CD4-positive, alpha-beta T cell (primary cell): ENCODE data around the gene ZNF385B. TPM values are rescaled to one million over a fixed set of nuclear protein-coding genes. Genes with fewer than 3 reads are reported as not detected.

Source experiments
- ATAC-seq: fragments of 200-7000 bp; cut with Tn5 transposase; one replicate; pipeline ENCODE4 v1.10.0; 2022; ENCODE audit warnings: mild to moderate bottlenecking; ENCODE audit not compliant: poor library complexity
- CTCF ChIA-PET: fragments of 350-600 bp; sonication (Branson Sonifier 250); formaldehyde crosslinking; loops from one replicate; lab custom pipeline; 2021; ENCODE audit warnings: antibody characterized with exemption, inconsistent platforms; lab: Charles Lee
- POLR2A ChIA-PET: fragments of 350-600 bp; sonication (Branson Sonifier 250); formaldehyde crosslinking; loops from one replicate; lab custom pipeline; 2021; ENCODE audit warnings: antibody characterized with exemption, inconsistent platforms; lab: Charles Lee
- DNase-seq, 14 experiments: peaks; one replicate each; pipeline ENCODE4 v3.0.0-alpha.2; 2013 to 2020; ENCODE audit warnings: mixed read lengths in 2 of 14
- H3K27ac ChIP-seq, 2 donors: one replicate each; pipeline versions ENCODE4 v1.5.1 to v1.7.0; 2013; ENCODE audit warnings: low read length in 2 of 2, low read depth in 1 of 2, mild to moderate bottlenecking in 1 of 2
- H3K27me3 ChIP-seq, 2 experiments: 1 replicate in 1 of 2; 2 replicates in 1 of 2; pipeline versions ENCODE4 v1.6.1 to v1.7.0; 2013; ENCODE audit warnings: low read length in 2 of 2, control low read depth in 1 of 2, mild to moderate bottlenecking in 1 of 2, moderate library complexity in 1 of 2; ENCODE audit not compliant: insufficient read depth in 2 of 2, control insufficient read depth in 1 of 2
- H3K36me3 ChIP-seq: one replicate; pipeline ENCODE4 v1.6.1; 2013; ENCODE audit warnings: low read length, control low read depth; ENCODE audit not compliant: insufficient read depth
- H3K4me1 ChIP-seq: one replicate; pipeline ENCODE4 v1.6.1; 2013; ENCODE audit warnings: low read length, control low read depth; ENCODE audit not compliant: insufficient read depth
- H3K4me3 ChIP-seq: one replicate; pipeline ENCODE4 v1.5.1; 2013; ENCODE audit warnings: mild to moderate bottlenecking, low read length, moderate library complexity
- H3K9me3 ChIP-seq, 2 experiments: 1 replicate in 1 of 2; 2 replicates in 1 of 2; pipeline versions ENCODE4 v1.6.1 to v1.7.0; 2013; ENCODE audit warnings: low read length in 2 of 2, mild to moderate bottlenecking in 2 of 2, control low read depth in 1 of 2, moderate library complexity in 1 of 2; ENCODE audit not compliant: control insufficient read depth in 1 of 2, insufficient read depth in 1 of 2
- H3K27ac Mint-ChIP-seq: one replicate; pipeline ENCODE4 v1.8.0; 2020; ENCODE audit warnings: mixed read lengths
- H3K27me3 Mint-ChIP-seq: one replicate; pipeline ENCODE4 v1.8.0; 2021; ENCODE audit warnings: mixed read lengths
- H3K36me3 Mint-ChIP-seq: one replicate; pipeline ENCODE4 v1.8.0; 2021; ENCODE audit warnings: low read depth, mixed read lengths
- H3K4me1 Mint-ChIP-seq: one replicate; pipeline ENCODE4 v1.8.0; 2021; ENCODE audit warnings: low read depth, mixed read lengths
- H3K4me3 Mint-ChIP-seq: one replicate; pipeline ENCODE4 v1.8.0; 2020; ENCODE audit warnings: mild to moderate bottlenecking, mixed read lengths
- H3K9me3 Mint-ChIP-seq: one replicate; pipeline ENCODE4 v1.8.0; 2020; ENCODE audit warnings: mixed read lengths
- intact Hi-C, 2 experiments: fragments of 100-400 bp; cut with DNase I in 1 of 2; cut with micrococcal nuclease in 1 of 2; formaldehyde crosslinking; loops; one replicate each; pipeline versions ENCODE4 v1.15.1 to v1.9.0; 2023 to 2025; cut with DNase I, micrococcal nuclease
- total RNA-seq, 174 experiments: library from RNA in 2 of 174; stranded (reverse) in 2 of 174; gene quantifications; one replicate each; pipeline ENCODE4 v1.2.3 and lab custom pipeline; 2021 to 2026
- TF ChIP-seq, protein P1 (sequence below): fragments of 200-600 bp; IDR thresholded peaks from one replicate; pipeline ENCODE4 v1.8.0; 2022; ENCODE audit warnings: antibody characterized with exemption, mild to moderate bottlenecking

The ZNF385B gene
- total RNA-seq, 2 experiments from 2014 or later = not detected

DNA sequence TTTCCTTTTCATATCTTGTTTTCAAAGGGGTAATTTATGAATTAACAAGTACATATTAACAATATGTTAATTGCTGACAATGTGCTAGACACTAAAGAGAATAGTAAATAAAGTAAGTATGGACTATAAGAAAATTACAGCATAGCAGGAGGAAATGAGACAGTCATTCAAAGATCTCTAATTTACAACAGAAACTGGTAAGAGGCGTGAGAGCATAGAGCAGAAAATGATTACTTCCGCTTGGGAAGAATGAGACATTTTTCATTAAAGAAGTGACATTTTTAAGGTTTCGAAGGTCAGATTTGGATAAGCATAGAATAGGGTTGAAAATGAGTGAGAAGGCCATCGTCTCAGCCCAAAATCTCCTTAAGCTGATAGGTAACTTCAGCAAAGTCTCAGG lies 412.4 kb downstream of the ZNF385B start:
- intact Hi-C loops = loop anchor here (10.0 kb wide), 1 partner anchor 684 kb away; no protein-coding TSS in a partner anchor
- H3K4me3 ChIP-seq = no peak overlapping the region
- TF ChIP-seq, protein P1, sequence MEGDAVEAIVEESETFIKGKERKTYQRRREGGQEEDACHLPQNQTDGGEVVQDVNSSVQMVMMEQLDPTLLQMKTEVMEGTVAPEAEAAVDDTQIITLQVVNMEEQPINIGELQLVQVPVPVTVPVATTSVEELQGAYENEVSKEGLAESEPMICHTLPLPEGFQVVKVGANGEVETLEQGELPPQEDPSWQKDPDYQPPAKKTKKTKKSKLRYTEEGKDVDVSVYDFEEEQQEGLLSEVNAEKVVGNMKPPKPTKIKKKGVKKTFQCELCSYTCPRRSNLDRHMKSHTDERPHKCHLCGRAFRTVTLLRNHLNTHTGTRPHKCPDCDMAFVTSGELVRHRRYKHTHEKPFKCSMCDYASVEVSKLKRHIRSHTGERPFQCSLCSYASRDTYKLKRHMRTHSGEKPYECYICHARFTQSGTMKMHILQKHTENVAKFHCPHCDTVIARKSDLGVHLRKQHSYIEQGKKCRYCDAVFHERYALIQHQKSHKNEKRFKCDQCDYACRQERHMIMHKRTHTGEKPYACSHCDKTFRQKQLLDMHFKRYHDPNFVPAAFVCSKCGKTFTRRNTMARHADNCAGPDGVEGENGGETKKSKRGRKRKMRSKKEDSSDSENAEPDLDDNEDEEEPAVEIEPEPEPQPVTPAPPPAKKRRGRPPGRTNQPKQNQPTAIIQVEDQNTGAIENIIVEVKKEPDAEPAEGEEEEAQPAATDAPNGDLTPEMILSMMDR = no peak
- ATAC-seq = no peak
- no peaks in the 10 kb centered on the region for H3K9me3 ChIP-seq
- no peaks in the 10 kb centered on the region for H3K4me1 ChIP-seq
- Mint-ChIP-seq H3K9me3 (no peaks in the 10 kb centered on the region), H3K4me3 (no peak overlapping the region), H3K36me3 (no peaks in the 10 kb centered on the region), H3K27ac (no peak overlapping the region), H3K4me1 (no peaks in the 10 kb centered on the region), H3K27me3 (peaks cover 9% of the 10 kb centered on the region)
- ChIA-PET POLR2A (no interaction called here), CTCF (no interaction called here)
- H3K27me3 ChIP-seq = no peaks in the 10 kb centered on the region
- no peak for DNase-seq
- no peak overlapping the region for H3K27ac ChIP-seq
- no peaks in the 10 kb centered on the region for H3K36me3 ChIP-seq

DNA sequence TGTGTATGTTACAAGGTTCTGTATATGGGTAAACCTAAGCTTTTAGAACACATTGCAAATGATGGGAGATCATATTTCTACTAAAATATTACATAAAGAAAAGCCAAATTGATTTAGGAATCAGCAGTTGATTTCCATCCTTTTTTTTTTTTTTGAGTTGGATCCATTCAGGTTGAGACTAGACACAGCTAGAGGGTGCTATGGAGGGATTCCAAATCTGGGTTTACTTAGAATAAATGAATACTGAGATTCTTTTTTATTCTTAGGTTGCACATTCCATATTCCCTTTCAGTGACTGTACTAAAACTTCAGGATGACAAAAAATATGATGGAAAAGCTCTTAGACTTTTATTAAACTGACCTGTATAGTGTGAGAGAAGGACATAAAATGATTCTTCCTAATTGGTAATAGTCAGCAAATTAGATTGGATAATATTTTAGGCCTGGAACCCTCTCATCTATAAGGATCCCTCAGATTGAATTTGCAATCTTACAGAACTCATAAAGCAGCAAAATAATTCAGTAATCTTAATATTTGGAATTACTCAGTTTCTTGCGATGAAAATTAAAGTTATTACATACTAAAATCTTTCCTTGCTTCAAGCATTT lies 413.5 kb downstream of the ZNF385B start:
- CTCF ChIA-PET = no interaction called here
- POLR2A ChIA-PET = no interaction called here
- Histone ChIP-seq H3K4me1 (no peaks in the 10 kb centered on the region), H3K27ac (no peak overlapping the region), H3K4me3 (no peak overlapping the region), H3K27me3 (peaks cover 0 to 3% of the 10 kb centered on the region in 2 experiments), H3K9me3 (no peaks in the 10 kb centered on the region), H3K36me3 (no peaks in the 10 kb centered on the region)
- peaks cover 14% of the 10 kb centered on the region for H3K27me3 Mint-ChIP-seq
- TF ChIP-seq, protein P1 = no peak
- no peaks in the 10 kb centered on the region for H3K36me3 Mint-ChIP-seq
- H3K4me3 Mint-ChIP-seq = no peak overlapping the region
- no peak overlapping the region for H3K27ac Mint-ChIP-seq
- H3K9me3 Mint-ChIP-seq = no peaks in the 10 kb centered on the region
- H3K4me1 Mint-ChIP-seq = no peaks in the 10 kb centered on the region
- no peak for DNase-seq
- intact Hi-C loops = loop anchor here (10.0 kb wide), 1 partner anchor 683 kb away; no protein-coding TSS in a partner anchor
- ATAC-seq = no peak

DNA sequence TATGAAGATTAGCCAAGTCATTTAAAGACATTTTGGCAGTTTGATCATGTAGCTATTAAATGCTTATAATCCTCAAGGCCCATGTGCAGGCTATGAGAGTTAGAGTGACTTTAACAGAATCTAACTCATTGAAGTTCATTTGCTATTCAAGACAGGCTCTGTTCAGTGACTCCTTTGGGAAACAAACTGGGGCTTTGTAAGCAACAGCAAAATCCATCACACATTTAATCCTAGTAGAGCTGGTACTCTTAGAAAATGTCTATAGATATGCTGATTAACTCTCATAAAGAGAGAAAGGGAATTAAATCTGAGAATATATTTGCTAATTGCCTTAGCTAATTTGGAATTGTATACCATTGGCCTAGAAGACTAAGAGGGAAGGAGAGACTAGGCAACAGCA lies 414.0 kb downstream of the ZNF385B start:
- peaks cover 0 to 3% of the 10 kb centered on the region in 2 experiments for H3K27me3 ChIP-seq
- intact Hi-C loops = loop anchor here (10.0 kb wide), 1 partner anchor 683 kb away; no protein-coding TSS in a partner anchor
- H3K27ac ChIP-seq = no peak overlapping the region
- Mint-ChIP-seq H3K27ac (no peak overlapping the region), H3K4me1 (no peaks in the 10 kb centered on the region), H3K9me3 (no peaks in the 10 kb centered on the region), H3K27me3 (peaks cover 15% of the 10 kb centered on the region), H3K36me3 (no peaks in the 10 kb centered on the region), H3K4me3 (no peak overlapping the region)
- POLR2A ChIA-PET = no interaction called here
- no peaks in the 10 kb centered on the region for H3K36me3 ChIP-seq
- no peak overlapping the region for H3K4me3 ChIP-seq
- TF ChIP-seq, protein P1 = no peak
- no peak for DNase-seq
- no peak for ATAC-seq
- no peaks in the 10 kb centered on the region for H3K4me1 ChIP-seq
- CTCF ChIA-PET = no interaction called here
- H3K9me3 ChIP-seq = no peaks in the 10 kb centered on the region
